Stimulated activated CD4-positive, alpha-beta T cell treated with anti-CD3 and anti-CD28 coated beads, TNF-alpha, amount 100 ng/mL, for 4 hours (primary cell): ENCODE results near the gene TTC4.

Source experiments
- DNase-seq, 3 experiments: peaks; one replicate each; pipeline ENCODE4 v3.0.0-alpha.2; 2020; ENCODE audit warnings: low read depth in 3 of 3

The TTC4 gene

GRCh38 chr1:54703471-54703870 is 12.2 kb upstream of the TTC4 start:
- no peak for DNase-seq

- DNase-seq, result no peak
Observed at GRCh38 chr1:54705153-54705552, 10.5 kb upstream of the TTC4 start.

GRCh38 chr1:54706419-54706818 is 9.2 kb upstream of the TTC4 start:
- DNase-seq, result no peak

- no peak for DNase-seq
Observed at GRCh38 chr1:54708385-54708784, 7.3 kb upstream of the TTC4 start.

- no peak for DNase-seq
Observed at GRCh38 chr1:54709547-54710292, 5.9 kb upstream of the TTC4 start.

GRCh38 chr1:54710434-54710833 is 5.2 kb upstream of the TTC4 start:
- no peak for DNase-seq

- DNase-seq, result no peak
Observed at GRCh38 chr1:54710841-54711240, 4.8 kb upstream of the TTC4 start.

GRCh38 chr1:54711536-54711935 is 4.1 kb upstream of the TTC4 start:
- no peak for DNase-seq

GRCh38 chr1:54714881-54715492 is 674 bp upstream of the TTC4 start:
- no peak for DNase-seq

- DNase-seq, result no peak
Observed at GRCh38 chr1:54716299-54717047, 812 bp downstream of the TTC4 start.

- no peak for DNase-seq
Observed at GRCh38 chr1:54721719-54722118, 6.1 kb downstream of the TTC4 start.

- DNase-seq, result no peak
Observed at GRCh38 chr1:54723985-54724384, 8.3 kb downstream of the TTC4 start.

GRCh38 chr1:54724771-54725170 is 9.1 kb downstream of the TTC4 start:
- DNase-seq, result no peak

GRCh38 chr1:54728027-54728426 is 12.4 kb downstream of the TTC4 start:
- DNase-seq, result no peak

- DNase-seq, result no peak
Observed at GRCh38 chr1:54736685-54737084, 21.0 kb downstream of the TTC4 start.

- DNase-seq, result no peak
Observed at GRCh38 chr1:54738244-54738643, 22.6 kb downstream of the TTC4 start.

- no peak for DNase-seq
Observed at GRCh38 chr1:54741531-54741930, 25.9 kb downstream of the TTC4 start.

GRCh38 chr1:54742282-54742681 is 26.6 kb downstream of the TTC4 start:
- no peak for DNase-seq

- DNase-seq, result no peak
Observed at GRCh38 chr1:54743416-54744226, 28.0 kb downstream of the TTC4 start.

GRCh38 chr1:54744696-54745095 is 29.0 kb downstream of the TTC4 start:
- no peak for DNase-seq

GRCh38 chr1:54745274-54745673 is 29.6 kb downstream of the TTC4 start:
- no peak for DNase-seq

- DNase-seq, result no peak
Observed at GRCh38 chr1:54745864-54746263, 30.2 kb downstream of the TTC4 start.
